H9 (cell line): Measurements from ENCODE around the gene AXIN1. TPM values are rescaled to one million over a fixed set of nuclear protein-coding genes. Genes with fewer than 3 reads are reported as not detected.

ENCODE experiments used
- DNase-seq: peaks from one replicate; pipeline ENCODE4 v3.0.0-alpha.2; 2017
- H2AFZ ChIP-seq: one replicate; pipeline ENCODE4 v1.6.1; 2013; ENCODE audit warnings: mild to moderate bottlenecking, low read length, control low read depth, moderate library complexity
- H2AK5ac ChIP-seq: 2 replicates; pipeline ENCODE4 v1.6.1; 2013; ENCODE audit warnings: low read length, control low read depth, mixed read lengths; ENCODE audit not compliant: insufficient read length
- H2BK120ac ChIP-seq: one replicate; pipeline ENCODE4 v1.6.1; 2013; ENCODE audit warnings: low read depth, mild to moderate bottlenecking, low read length, control low read depth, inconsistent platforms; ENCODE audit not compliant: poor library complexity, severe bottlenecking
- H2BK12ac ChIP-seq: 2 replicates; pipeline ENCODE4 v1.6.1; 2013; ENCODE audit warnings: low read length, control low read depth, mixed read lengths, low read depth; ENCODE audit not compliant: insufficient read length
- H2BK15ac ChIP-seq: 2 replicates; pipeline ENCODE4 v1.6.1; 2013; ENCODE audit warnings: low read depth, low read length, control low read depth
- H2BK20ac ChIP-seq: one replicate; pipeline ENCODE4 v1.6.1; 2013; ENCODE audit warnings: low read depth, mild to moderate bottlenecking, low read length, control low read depth, inconsistent platforms; ENCODE audit not compliant: poor library complexity, severe bottlenecking
- H2BK5ac ChIP-seq: 2 replicates; pipeline ENCODE4 v1.6.1; 2013; ENCODE audit warnings: low read length, control low read depth, mixed read lengths; ENCODE audit not compliant: insufficient read length
- H3K14ac ChIP-seq: 2 replicates; pipeline ENCODE4 v1.6.1; 2013; ENCODE audit warnings: low read length, control low read depth; ENCODE audit not compliant: insufficient read depth
- H3K18ac ChIP-seq: 2 replicates; pipeline ENCODE4 v1.6.1; 2013; ENCODE audit warnings: low read depth, mild to moderate bottlenecking, mixed read lengths, low read length, control low read depth; ENCODE audit not compliant: insufficient read length
- H3K23ac ChIP-seq: 2 replicates; pipeline ENCODE4 v1.6.1; 2013; ENCODE audit warnings: low read length, control low read depth, mixed read lengths, low read depth; ENCODE audit not compliant: insufficient read length
- H3K23me2 ChIP-seq: 2 replicates; pipeline ENCODE4 v1.6.1; 2013; ENCODE audit warnings: low read depth, mild to moderate bottlenecking, mixed read lengths, low read length, control low read depth; ENCODE audit not compliant: insufficient read length, poor library complexity, severe bottlenecking
- H3K27ac ChIP-seq: 2 replicates; pipeline ENCODE4 v1.5.1; 2013; ENCODE audit warnings: low read length, control low read depth, mixed read lengths, low read depth; ENCODE audit not compliant: insufficient read length
- H3K27me3 ChIP-seq: 2 replicates; pipeline ENCODE4 v1.6.1; 2013; ENCODE audit warnings: low read length, control low read depth, inconsistent platforms; ENCODE audit not compliant: insufficient read depth
- H3K4ac ChIP-seq: 2 replicates; pipeline ENCODE4 v1.6.1; 2013; ENCODE audit warnings: low read depth, mild to moderate bottlenecking, control low read depth, inconsistent platforms, low read length, moderate library complexity
- H3K4me1 ChIP-seq: 2 replicates; pipeline ENCODE4 v1.6.1; 2013; ENCODE audit warnings: low read length, control low read depth, inconsistent platforms; ENCODE audit not compliant: insufficient read depth
- H3K4me2 ChIP-seq: 2 replicates; pipeline ENCODE4 v1.6.1; 2013; ENCODE audit warnings: low read length, control low read depth, mixed read lengths; ENCODE audit not compliant: insufficient read length, insufficient read depth
- H3K56ac ChIP-seq: 2 replicates; pipeline ENCODE4 v1.6.1; 2013; ENCODE audit warnings: low read depth, mild to moderate bottlenecking, mixed read lengths, low read length, control low read depth; ENCODE audit not compliant: insufficient read length
- H3K79me1 ChIP-seq: 2 replicates; pipeline ENCODE4 v1.6.1; 2013; ENCODE audit warnings: low read depth, mild to moderate bottlenecking, moderate library complexity, low read length, control low read depth, inconsistent platforms; ENCODE audit not compliant: insufficient read depth, poor library complexity, severe bottlenecking
- H3K79me2 ChIP-seq: 2 replicates; pipeline ENCODE4 v1.6.1; 2013; ENCODE audit warnings: low read length, control low read depth, inconsistent platforms; ENCODE audit not compliant: insufficient read depth
- H3K9ac ChIP-seq: 2 replicates; pipeline ENCODE4 v1.6.1; 2013; ENCODE audit warnings: low read length, control low read depth, mixed read lengths; ENCODE audit not compliant: insufficient read length; ENCODE audit errors: extremely low read depth
- H3K9me3 ChIP-seq: one replicate; pipeline ENCODE4 v1.6.1; 2013; ENCODE audit warnings: low read depth, low read length, inconsistent platforms; ENCODE audit not compliant: control insufficient read depth
- H3T11ph ChIP-seq: one replicate; pipeline ENCODE4 v1.6.1; 2013; ENCODE audit warnings: mild to moderate bottlenecking, low read length, control low read depth, inconsistent platforms
- H4K20me1 ChIP-seq: one replicate; pipeline ENCODE4 v1.6.1; 2013; ENCODE audit not compliant: control insufficient read depth, insufficient read length, insufficient read depth
- H4K5ac ChIP-seq: 2 replicates; pipeline ENCODE4 v1.6.1; 2013; ENCODE audit warnings: low read depth, mild to moderate bottlenecking, mixed read lengths, low read length, control low read depth; ENCODE audit not compliant: insufficient read length
- H4K8ac ChIP-seq: replicated peaks from 2 replicates; pipeline ENCODE4 v1.6.1; 2013; ENCODE audit warnings: low read length, control low read depth, mixed read lengths, low read depth; ENCODE audit not compliant: insufficient read length
- H4K91ac ChIP-seq: 2 replicates; pipeline ENCODE4 v1.6.1; 2013; ENCODE audit warnings: low read depth, mild to moderate bottlenecking, moderate library complexity, mixed read lengths, low read length, control low read depth; ENCODE audit not compliant: insufficient read length
- H3K27ac Mint-ChIP-seq, 3 experiments: 2 replicates in 2 of 3; 3 replicates in 1 of 3; pipeline ENCODE4 v1.8.0; 2020 to 2021; ENCODE audit warnings: mixed read lengths in 3 of 3, mild to moderate bottlenecking in 1 of 3, moderate library complexity in 1 of 3
- H3K27me3 Mint-ChIP-seq: 2 replicates; pipeline ENCODE4 v1.8.0; 2021; ENCODE audit warnings: low read depth, mild to moderate bottlenecking, moderate library complexity, mixed read lengths
- H3K36me3 Mint-ChIP-seq, 3 experiments: 2 replicates in 2 of 3; 3 replicates in 1 of 3; pipeline ENCODE4 v1.8.0; 2020 to 2021; ENCODE audit warnings: low read depth in 3 of 3, mixed read lengths in 3 of 3; ENCODE audit not compliant: insufficient read depth in 1 of 3
- H3K4me1 Mint-ChIP-seq, 2 experiments: 2 replicates each; pipeline ENCODE4 v1.8.0; 2020; ENCODE audit warnings: mixed read lengths in 2 of 2
- H3K4me3 Mint-ChIP-seq, 2 experiments: 2 replicates in 1 of 2; 3 replicates in 1 of 2; pipeline ENCODE4 v1.8.0; 2020 to 2021; ENCODE audit warnings: mild to moderate bottlenecking in 2 of 2, mixed read lengths in 2 of 2, moderate library complexity in 1 of 2
- H3K9me3 Mint-ChIP-seq, 2 experiments: 2 replicates in 1 of 2; 3 replicates in 1 of 2; pipeline ENCODE4 v1.8.0; 2020; ENCODE audit warnings: mild to moderate bottlenecking in 2 of 2, mixed read lengths in 2 of 2, moderate library complexity in 1 of 2
- CTCF ChIP-seq: fragments of 200-600 bp; sonication (generic); conservative IDR thresholded peaks from 3 replicates; pipeline ENCODE4 v1.8.0; 2021; ENCODE audit warnings: antibody characterized with exemption, mild to moderate bottlenecking
- WGBS: extraction: QIAGEN DNeasy Blood & Tissue Kit; methylation state at CpG from one replicate; pipeline ENCODE4 v1.1.7; 2013; ENCODE audit warnings: missing lambda C conversion rate, low lambda C conversion rate, mixed read lengths; ENCODE audit not compliant: insufficient read length; ENCODE audit errors: extremely low coverage; 5-methylcytosine and 5-hydroxymethylcytosine counted together
- total RNA-seq: library from RNA; stranded (reverse); gene quantifications from 2 replicates; pipeline ENCODE4 v1.2.1, GENCODE V29; 2021

The AXIN1 gene
- total RNA-seq, 1 experiment from 2014 or later: 50.9 TPM

GRCh38 chr16:305916-306626 lies 46.5 kb downstream of the AXIN1 start:
- Histone ChIP-seq H3K4me2 (no peak overlapping the region), H4K91ac (no peak overlapping the region), H4K20me1 (no peaks in the 10 kb centered on the region), H2BK120ac (no peak overlapping the region), H3K18ac (no peak overlapping the region), H3K79me2 (no peaks in the 10 kb centered on the region), H2AFZ (no peak overlapping the region), H2AK5ac (no peak overlapping the region), H3T11ph (no peak overlapping the region), H3K4me1 (no peaks in the 10 kb centered on the region), H2BK12ac (no peak overlapping the region), H3K27ac (no peak overlapping the region), H2BK15ac (no peak overlapping the region), H3K9ac (no peak overlapping the region), H4K5ac (no peak overlapping the region), H3K9me3 (no peaks in the 10 kb centered on the region), H3K4ac (no peak overlapping the region), H3K79me1 (no peaks in the 10 kb centered on the region), H2BK5ac (no peak overlapping the region), H3K23me2 (no peaks in the 10 kb centered on the region), H3K27me3 (no peaks in the 10 kb centered on the region), H4K8ac (no peak overlapping the region), H3K14ac (no peak overlapping the region; the same call in 1 of the 2 replicates), H3K23ac (no peak overlapping the region), H2BK20ac (no peak overlapping the region), H3K56ac (no peak overlapping the region)
- Mint-ChIP-seq H3K36me3 (peaks cover 14 to 51% (median 50%) of the 10 kb centered on the region in 3 experiments; a peak in 6 of 7 replicates), H3K4me3 (no peak overlapping the region), H3K4me1 (no peaks in the 10 kb centered on the region), H3K27ac (peak overlapping the region in 2 of 3 experiments; percentile 7 to 49; a peak in 3 of 7 replicates), H3K27me3 (no peaks in the 10 kb centered on the region), H3K9me3 (no peaks in the 10 kb centered on the region)
- no CpG with 5 or more reads among the region's 19 CpGs for WGBS
- TF ChIP-seq CTCF: no peak
- no peak for DNase-seq
